Astrocyte of the hippocampus (primary cell): ENCODE measurements around the gene HUS1.
A peak's percentile ranks its signal among the peaks of the same experiment; 100 is the strongest.
"Not testable (repeated sequence)": the region's sequence is repeated elsewhere in the genome, so short reads cannot be mapped to it uniquely, and the experiment has no call there.

ENCODE experiments used
- DNase-seq: peaks from one replicate; pipeline ENCODE4 v3.0.0; 2011; ENCODE audit warnings: low read depth, low spot score

HUS1 gene

GRCh38 chr7:47944536-47945260, 34.7 kb downstream of the HUS1 start:
- no peak for DNase-seq

DNA sequence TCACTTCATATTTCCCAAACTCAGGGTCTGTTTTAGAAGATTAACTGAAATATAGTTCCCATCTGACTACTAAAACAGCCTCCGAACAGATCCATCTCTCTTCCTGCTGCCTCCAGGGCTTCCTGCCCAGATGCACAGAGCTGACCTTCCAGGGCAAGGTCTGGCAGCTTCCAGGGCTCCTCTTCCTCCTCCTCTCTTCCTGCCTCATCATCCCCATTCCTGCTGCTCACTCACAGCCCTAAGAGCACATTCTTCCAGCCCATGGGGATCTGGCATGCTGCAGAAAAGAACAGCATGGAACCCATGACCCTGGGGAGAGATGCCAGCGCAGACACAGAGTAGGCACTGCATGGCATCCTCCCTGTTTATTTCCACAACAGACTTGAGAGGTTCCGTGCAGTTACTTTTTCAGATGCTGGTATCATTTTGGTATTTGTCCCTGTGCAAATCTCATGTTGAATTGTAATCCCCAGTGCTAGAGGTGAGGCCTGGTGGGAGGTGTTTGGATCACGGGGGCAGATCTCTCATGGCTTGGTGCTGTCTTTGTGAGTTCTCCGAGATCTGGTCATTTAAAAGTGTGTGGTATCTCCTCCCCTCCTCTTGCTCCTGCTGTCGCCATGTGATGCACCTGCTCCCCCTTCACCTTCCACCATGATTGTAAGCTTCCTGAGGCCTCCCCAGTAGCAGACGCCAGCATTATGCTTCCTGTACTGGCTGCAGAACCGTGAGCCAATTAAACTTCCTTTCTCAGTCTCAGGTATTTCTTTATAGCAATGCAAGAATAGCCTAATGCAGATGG, 35.5 kb downstream of the HUS1 start:
- DNase-seq = no peak

GRCh38 chr7:47942651-47943050, 36.8 kb downstream of the HUS1 start:
- not testable (repeated sequence) for DNase-seq

DNA sequence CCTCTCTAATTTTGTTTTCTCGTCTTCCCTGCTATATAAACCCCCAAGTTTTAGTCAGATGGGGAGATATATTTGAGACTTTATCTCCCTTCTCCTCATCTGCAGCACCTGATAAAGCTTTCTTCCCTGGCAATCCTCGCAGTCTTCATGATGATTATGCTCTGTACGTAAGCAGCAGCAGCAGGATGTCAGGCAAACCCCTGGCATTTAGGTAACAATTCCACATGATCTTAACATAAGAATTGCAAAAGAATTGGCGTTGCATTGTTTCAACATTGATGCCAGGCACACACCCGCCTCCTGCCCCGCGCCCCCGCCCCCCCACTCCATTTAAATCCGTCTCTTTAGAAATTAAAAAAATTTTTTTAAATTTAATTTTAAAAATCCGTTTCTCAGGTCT, 37.3 kb downstream of the HUS1 start:
- DNase-seq = no peak

GRCh38 chr7:47941136-47941844, 38.1 kb downstream of the HUS1 start:
- DNase-seq = peak; percentile 70

DNA sequence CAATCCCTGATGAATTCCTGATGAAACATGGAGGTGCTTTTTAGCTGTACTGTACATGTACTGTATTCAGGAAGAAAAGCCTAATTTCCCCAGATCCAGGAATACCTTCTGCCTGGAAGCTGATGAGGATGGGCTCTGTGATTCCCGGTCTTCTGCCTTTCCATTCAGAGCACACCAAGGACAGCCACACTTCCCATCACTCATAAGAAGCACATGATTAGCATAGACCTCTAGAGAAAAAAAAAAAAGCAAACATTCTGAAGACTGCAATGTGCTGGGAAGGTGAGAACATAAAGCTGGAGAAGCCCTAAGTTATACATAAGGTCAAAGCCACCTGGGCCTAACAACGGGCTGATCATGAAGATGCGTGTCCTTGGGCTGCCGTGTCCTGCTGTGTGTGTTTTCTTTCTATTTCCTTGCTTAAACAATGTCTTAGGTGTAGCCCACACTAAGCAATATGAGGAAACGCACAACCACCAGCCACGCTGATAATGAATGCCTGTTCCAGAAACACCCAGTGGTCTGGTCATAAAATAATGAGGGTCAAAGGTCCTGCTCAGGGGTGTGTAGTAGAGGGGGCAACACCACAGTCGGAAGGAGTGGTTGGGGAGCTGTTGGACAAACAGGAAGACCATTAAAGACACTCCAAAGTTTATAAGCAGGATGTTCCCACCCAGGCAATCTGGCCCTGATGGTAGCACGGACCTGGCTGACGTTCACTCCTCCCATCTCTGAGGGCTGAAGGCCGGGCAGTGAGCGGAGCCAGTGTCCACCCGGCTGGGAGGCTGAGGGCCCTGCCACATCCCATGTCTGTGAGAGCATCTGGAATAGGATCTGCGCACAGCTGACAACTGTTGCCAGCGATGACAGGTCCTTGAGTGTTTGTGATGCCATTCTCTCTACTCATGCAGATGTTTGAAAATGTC, 39.1 kb downstream of the HUS1 start:
- peak; percentile 16 for DNase-seq

DNA sequence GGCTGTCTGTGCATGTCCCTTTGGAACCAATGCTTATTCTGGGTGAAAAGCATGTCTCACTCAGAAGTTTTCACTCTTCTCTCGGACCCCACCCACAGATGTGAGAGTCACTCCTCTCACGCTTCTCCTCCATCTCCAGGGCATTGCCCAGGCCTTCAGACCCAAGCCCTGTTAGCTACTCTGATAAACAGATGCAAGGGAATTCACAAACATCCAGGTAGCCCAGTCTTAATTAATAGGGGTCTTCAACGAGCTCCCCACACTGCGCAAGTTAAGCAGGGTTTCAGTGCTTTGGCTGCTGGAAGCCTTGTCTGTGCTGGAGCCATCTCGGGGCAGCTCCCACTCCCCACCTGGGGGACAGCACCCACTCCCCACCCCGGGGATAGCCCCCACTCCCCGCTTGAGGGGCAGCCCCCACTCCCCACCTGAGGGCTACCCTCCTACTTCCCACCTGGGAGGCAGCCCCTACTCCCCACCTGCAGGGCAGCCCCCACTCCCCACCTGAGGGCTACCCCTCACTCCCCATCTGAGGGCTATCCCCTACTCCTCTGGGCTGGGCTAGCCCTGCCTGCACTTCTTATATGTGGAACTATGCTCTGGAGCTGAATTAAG, 39.9 kb downstream of the HUS1 start:
- no peak for DNase-seq

- DNase-seq = no peak
Observed at GRCh38 chr7:47938574-47939165, 40.7 kb downstream of the HUS1 start.

GRCh38 chr7:47937711-47938573, 41.5 kb downstream of the HUS1 start:
- no peak for DNase-seq

DNA sequence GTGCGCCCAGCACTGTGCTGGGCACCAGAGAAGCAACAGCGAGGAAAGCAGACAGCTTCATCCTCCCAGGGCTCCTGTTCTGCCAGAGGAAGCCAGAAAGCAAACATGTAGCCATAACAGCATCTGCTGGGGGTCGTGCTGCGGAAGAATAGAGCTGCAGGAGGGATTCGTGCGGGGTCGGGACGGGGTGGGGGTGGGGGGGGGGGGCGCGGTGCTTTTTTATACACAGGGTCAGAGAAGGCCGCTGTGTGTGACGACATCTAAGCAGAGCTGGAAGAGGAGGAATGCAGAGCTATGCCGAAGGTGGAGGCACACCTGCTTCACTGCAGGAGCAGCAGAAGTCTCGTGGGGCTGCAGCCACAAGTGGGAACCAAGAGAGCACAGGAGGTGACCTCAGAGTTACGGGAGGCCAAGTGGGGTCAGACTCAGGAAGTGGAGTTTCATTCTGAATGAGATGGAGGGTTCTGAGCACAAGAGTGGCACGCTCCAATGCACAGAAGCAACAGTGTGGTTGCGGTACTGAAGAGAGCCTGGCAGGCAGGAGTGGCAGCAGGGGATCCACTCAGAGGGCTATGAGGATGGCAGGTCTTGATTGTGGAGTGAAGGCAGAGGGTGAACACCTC, 42.2 kb downstream of the HUS1 start:
- no peak for DNase-seq

- DNase-seq = no peak
Observed at GRCh38 chr7:47936323-47936722, 43.1 kb downstream of the HUS1 start.

DNA sequence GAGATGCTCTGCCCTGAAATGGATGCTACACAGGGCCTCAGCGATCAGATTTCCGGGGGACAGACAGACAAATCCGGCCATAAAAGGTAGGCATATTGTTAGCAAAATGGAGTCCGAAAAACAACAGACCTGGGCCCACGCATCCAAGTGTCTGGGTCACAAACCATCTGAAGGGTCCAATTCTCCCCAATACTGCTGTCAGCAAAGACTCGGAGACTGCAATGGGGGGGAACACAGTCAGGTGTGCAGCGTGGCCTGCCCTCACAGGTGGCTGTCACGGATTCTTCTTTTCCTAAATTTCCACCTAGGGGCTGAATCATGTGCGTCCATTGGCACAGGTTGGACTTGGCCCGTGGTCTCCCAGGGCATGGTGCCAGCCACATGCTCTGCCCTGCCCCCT, 44.1 kb downstream of the HUS1 start:
- no peak for DNase-seq

DNA sequence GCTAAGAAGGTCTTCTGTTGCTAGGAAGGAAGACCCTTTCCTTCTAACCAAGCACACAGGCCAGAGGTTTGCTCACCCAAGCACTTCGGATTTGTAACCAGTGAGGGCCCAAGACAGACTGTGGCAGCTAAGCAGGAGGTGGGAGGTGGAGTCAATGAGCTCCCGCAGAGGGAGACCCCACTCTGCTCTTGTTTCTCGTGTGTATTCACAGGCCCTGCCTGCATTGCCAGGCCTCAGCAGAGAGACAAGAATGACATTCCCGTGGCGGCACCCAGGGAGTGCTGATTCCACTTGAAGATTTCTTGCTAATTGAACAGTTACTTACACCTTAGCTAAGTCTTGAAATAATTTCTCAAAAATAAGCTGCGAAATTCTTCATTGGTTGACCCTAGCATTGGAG, 44.6 kb downstream of the HUS1 start:
- DNase-seq = no peak

DNA sequence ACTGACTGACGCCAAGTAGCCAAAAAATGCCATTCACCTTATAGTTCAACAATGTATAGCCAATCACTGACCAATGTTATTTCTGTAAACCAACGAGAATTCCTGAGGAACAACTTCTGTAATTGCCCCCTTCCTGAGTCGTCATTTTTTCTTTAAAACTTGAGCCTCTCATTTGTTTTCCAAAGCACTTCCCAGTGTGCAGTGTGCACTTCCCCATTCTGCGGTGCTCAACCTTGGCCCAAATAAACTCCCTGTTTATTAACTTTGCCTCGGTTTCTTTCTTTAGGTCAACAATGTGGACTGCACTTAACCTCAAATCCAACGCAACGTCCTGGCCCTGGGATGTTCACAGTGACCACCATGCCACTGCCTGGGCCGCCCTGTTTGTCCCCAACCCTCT, 46.2 kb downstream of the HUS1 start:
- DNase-seq = no peak

GRCh38 chr7:47932466-47933037, 46.9 kb downstream of the HUS1 start:
- peak; percentile 25 for DNase-seq

DNA sequence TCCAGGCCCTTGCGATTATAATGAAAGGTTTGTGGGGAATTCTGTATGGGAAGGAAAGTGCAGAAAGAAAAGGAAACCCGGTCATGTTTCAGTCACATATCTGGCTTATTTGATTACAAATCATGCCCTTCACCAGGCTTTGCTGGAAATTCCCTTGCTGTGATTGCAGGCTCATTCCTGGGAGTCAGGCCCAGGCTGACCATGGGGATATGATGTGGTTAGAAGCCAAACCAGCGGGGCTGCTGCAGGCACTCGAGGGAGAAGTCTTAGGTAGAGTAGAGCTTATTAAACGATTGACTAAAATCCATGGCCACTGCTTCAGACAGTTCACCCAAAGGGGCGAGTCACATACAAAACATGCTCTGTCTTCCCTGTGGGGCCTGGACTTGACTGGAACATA, 47.4 kb downstream of the HUS1 start:
- peak; percentile 89 for DNase-seq

GRCh38 chr7:47931005-47932004, 48.1 kb downstream of the HUS1 start:
- DNase-seq = peak; percentile 53

DNA sequence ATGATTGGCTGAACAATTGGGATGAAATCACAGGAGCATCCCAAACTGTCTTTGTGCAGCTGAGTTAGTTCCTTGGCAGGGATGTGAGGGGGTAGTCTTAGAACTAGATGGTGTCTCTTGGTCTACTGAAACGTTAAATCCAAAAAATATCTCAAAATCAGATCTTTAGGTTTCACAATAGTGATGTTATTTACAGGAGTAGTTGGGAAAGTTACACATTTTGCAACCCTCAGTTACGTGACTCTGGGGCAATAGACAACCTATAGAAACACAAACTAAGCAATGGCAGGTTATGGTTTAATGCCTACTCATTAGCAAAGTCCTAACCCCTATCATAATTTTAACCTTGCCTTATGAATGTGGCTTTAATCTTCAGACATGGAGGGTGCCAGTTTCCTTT, 55.1 kb downstream of the HUS1 start:
- no peak for DNase-seq
